Astrocyte of the spinal cord (primary cell): Measurements from ENCODE around the gene SAMD7.
A peak's percentile ranks its signal among the peaks of the same experiment; 100 is the strongest.

Source experiments
- DNase-seq: peaks from one replicate; pipeline ENCODE4 v3.0.0; 2011; ENCODE audit warnings: low read depth, low spot score
- H3K4me3 ChIP-seq: 2 replicates; pipeline ENCODE4 v1.5.1; 2011; ENCODE audit warnings: low read depth, mild to moderate bottlenecking, low read length, moderate library complexity
- CTCF ChIP-seq: IDR thresholded peaks from 2 replicates; pipeline ENCODE4 v1.5.1; 2012; ENCODE audit warnings: low read depth, mild to moderate bottlenecking, low read length, inconsistent platforms
- in situ Hi-C: cut with HindIII; loops from 2 replicates; pipeline ENCODE4 v1.10.0; 2017; ENCODE audit warnings: low sequenced_read_pairs

Gene SAMD7

GRCh38 chr3:169886671-169887070 lies 24.7 kb upstream of the SAMD7 start:
- H3K4me3 ChIP-seq = no peak overlapping the region
- in situ Hi-C loops = no loop called here
- TF ChIP-seq CTCF = no peak
- DNase-seq = peak; percentile 22

DNA sequence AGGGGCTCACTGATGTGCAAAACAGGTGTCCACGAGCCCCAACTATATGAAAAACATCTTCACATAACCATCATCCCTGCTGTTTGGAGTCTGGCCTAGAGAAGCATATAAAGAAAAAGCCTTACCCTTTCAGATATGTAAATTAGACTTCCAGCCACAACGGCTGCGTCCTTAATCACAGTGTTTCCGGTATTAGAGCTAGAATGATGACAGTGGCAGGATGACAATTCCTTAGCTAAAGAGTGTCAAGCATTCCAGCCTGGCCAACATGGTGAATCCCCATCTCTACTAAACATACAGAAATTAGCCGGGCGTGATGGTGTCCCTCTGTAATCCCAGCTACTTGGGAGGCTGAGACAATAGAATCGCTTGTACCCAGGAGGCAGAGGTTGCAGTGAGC lies 19.5 kb upstream of the SAMD7 start:
- in situ Hi-C loops = no loop called here

GRCh38 chr3:169894110-169894509 lies 17.3 kb upstream of the SAMD7 start:
- TF ChIP-seq CTCF = no peak
- no peak for DNase-seq
- H3K4me3 ChIP-seq = no peak overlapping the region
- in situ Hi-C loops = no loop called here

More for the DNA sequence above, 19.5 kb upstream of the SAMD7 start:
- DNase-seq = no peak
- no peak overlapping the region for H3K4me3 ChIP-seq
- TF ChIP-seq CTCF = no peak

- in situ Hi-C loops = no loop called here
These were observed 16.3 kb upstream of the SAMD7 start for GRCh38 chr3:169895072-169895471.

GRCh38 chr3:169897284-169897683 lies 14.1 kb upstream of the SAMD7 start:
- in situ Hi-C loops = no loop called here
- no peak overlapping the region for H3K4me3 ChIP-seq

More at GRCh38 chr3:169895072-169895471, 16.3 kb upstream of the SAMD7 start:
- no peak for TF ChIP-seq CTCF
- no peak for DNase-seq
- H3K4me3 ChIP-seq = no peak overlapping the region

DNA sequence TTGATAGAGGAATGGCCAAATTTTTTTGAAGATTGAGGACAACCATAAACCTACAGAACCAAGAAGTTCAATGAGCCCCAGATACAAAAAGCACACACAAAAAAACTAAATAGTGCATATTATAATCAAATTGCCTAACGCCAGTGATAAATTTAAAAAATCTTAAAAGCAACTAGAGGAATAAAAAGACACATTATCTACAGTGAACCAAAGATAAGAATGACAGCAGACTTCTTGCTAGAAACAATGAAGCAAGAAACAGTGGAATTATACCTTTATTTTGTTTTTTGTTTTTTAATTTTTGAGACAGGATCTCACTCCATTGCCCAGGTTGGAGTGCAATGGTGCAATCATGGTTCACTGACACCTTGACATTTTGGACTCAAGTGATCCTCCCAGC lies 9.9 kb upstream of the SAMD7 start:
- DNase-seq = no peak
- no peak for TF ChIP-seq CTCF
- in situ Hi-C loops = no loop called here
- no peak overlapping the region for H3K4me3 ChIP-seq

More at GRCh38 chr3:169897284-169897683, 14.1 kb upstream of the SAMD7 start:
- no peak for DNase-seq
- no peak for TF ChIP-seq CTCF

DNA sequence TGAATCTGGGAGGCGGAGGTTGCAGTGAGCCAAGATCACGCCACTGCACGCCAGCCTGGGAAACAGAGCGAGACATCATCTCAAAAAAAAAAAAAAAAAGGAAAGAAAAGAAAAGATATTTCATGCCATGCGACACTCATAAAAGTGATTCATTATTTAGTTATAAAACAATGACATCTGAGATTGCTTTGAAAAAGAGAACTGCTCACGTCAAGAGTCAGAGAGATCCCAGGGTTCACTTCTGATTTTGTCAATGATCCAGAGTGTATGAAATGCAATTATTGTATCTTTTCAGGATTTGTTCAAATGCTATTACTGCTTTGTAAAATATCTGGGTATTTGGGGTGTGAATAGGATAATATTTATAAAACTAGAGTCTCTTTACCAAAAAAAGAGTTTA lies 6.0 kb upstream of the SAMD7 start:
- in situ Hi-C loops = no loop called here
- no peak overlapping the region for H3K4me3 ChIP-seq
- TF ChIP-seq CTCF = no peak
- no peak for DNase-seq
